GM12878 (cell line): ENCODE data around the gene SACS. TPM values are rescaled to one million over a fixed set of nuclear protein-coding genes. Genes with fewer than 3 reads are reported as not detected.

ENCODE experiments used
- ATAC-seq: fragments of 200-7000 bp; cut with Tn5 transposase; 3 replicates; pipeline ENCODE4 v1.9.1; 2020; ENCODE audit warnings: mild to moderate bottlenecking, moderate library complexity
- BruUV-seq: library from RNA; stranded (reverse); fragments of 400-500 nt; replicated peaks from 2 replicates; lab custom pipeline; 2021; lab: Mats Ljungman, UMichigan
- CTCF ChIA-PET: fragments of 300-600 bp; sonication (Branson Sonifier 250); formaldehyde crosslinking; extraction: SDS; loops from one replicate; lab custom pipeline; 2021; ENCODE audit warnings: inconsistent platforms; lab: Yijun Ruan, JAX
- POLR2A ChIA-PET: fragments of 350-600 bp; formaldehyde crosslinking; extraction: SDS; loops from one replicate; lab custom pipeline; 2021; ENCODE audit warnings: inconsistent platforms; lab: Charles Lee
- RAD21 ChIA-PET: fragments of 300-600 bp; sonication (Branson Sonifier 250); formaldehyde crosslinking; loops from one replicate; lab custom pipeline; 2023; ENCODE audit warnings: antibody characterized with exemption; ENCODE audit not compliant: unreplicated experiment; lab: Charles Lee
- SMC1A ChIA-PET: fragments of 300-600 bp; sonication (Branson Sonifier 250); formaldehyde crosslinking; loops from one replicate; lab custom pipeline; 2023; ENCODE audit not compliant: unreplicated experiment, uncharacterized antibody; lab: Charles Lee
- DNase-seq: peaks from one replicate; pipeline ENCODE4 v3.0.0-alpha.2; 2011; ENCODE audit warnings: low read depth, low spot score
- FAIRE-seq: peaks from 3 replicates; lab custom pipeline; 2011; peaks lifted over from hg19 to GRCh38; lab: Jason Lieb, UNC
- H2AFZ ChIP-seq: 2 replicates; pipeline ENCODE4 v1.6.0; 2011; ENCODE audit warnings: low read depth, low read length, control low read depth; ENCODE audit not compliant: control insufficient read depth
- H3K27ac ChIP-seq: 2 replicates; pipeline ENCODE4 v1.5.1; 2011; ENCODE audit warnings: control low read depth; ENCODE audit not compliant: control insufficient read depth, insufficient read depth
- H3K27me3 ChIP-seq, 2 experiments: replicated peaks in 1 of 2; 2 replicates each; pipeline versions ENCODE4 v1.6.0 to v1.6.1; 2011; ENCODE audit warnings: low read length in 1 of 2; ENCODE audit not compliant: control insufficient read depth in 2 of 2, insufficient read depth in 2 of 2
- H3K36me3 ChIP-seq, 2 experiments: 2 replicates each; pipeline ENCODE4 v1.5.1; 2011; ENCODE audit warnings: low read length in 1 of 2; ENCODE audit not compliant: control insufficient read depth in 2 of 2, insufficient read depth in 2 of 2
- H3K4me1 ChIP-seq: 2 replicates; pipeline ENCODE4 v1.6.1; 2011; ENCODE audit warnings: mild to moderate bottlenecking, low read length, moderate library complexity, mixed read lengths; ENCODE audit not compliant: control insufficient read depth, insufficient read depth
- H3K4me2 ChIP-seq: 2 replicates; pipeline ENCODE4 v1.6.0; 2011; ENCODE audit warnings: control low read depth; ENCODE audit not compliant: control insufficient read depth, insufficient read depth
- H3K4me3 ChIP-seq: fragments of 200-600 bp; sonication (generic); 2 replicates; pipeline ENCODE4 v1.5.1; 2016
- H3K79me2 ChIP-seq: 2 replicates; pipeline ENCODE4 v1.6.0; 2011; ENCODE audit warnings: low read length; ENCODE audit not compliant: control insufficient read depth, insufficient read depth
- H3K9ac ChIP-seq: 2 replicates; pipeline ENCODE4 v1.8.0; 2011; ENCODE audit warnings: low read length, control low read depth, mixed read lengths; ENCODE audit not compliant: control insufficient read depth, insufficient read depth
- H3K9me3 ChIP-seq: replicated peaks from 3 replicates; pipeline ENCODE4 v1.5.1; 2011; ENCODE audit warnings: mild to moderate bottlenecking, low read length; ENCODE audit not compliant: control insufficient read depth, insufficient read depth
- H4K20me1 ChIP-seq: 2 replicates; pipeline ENCODE4 v1.6.0; 2011; ENCODE audit not compliant: control insufficient read depth, insufficient read depth
- CREM ChIP-seq: IDR thresholded peaks from 2 replicates; pipeline ENCODE4 v1.6.1; 2014; ENCODE audit warnings: antibody characterized with exemption, low read depth
- IKZF2 ChIP-seq, 2 experiments: fragments of 450-650 bp; IDR thresholded peaks; 2 replicates each; pipeline ENCODE4 v1.6.1; 2017; ENCODE audit warnings: mild to moderate bottlenecking in 2 of 2, moderate library complexity in 2 of 2
- JUND ChIP-seq: IDR thresholded peaks from 2 replicates; pipeline ENCODE4 v1.6.1; 2012; ENCODE audit warnings: low read depth, mild to moderate bottlenecking, low read length, improper control_type of control experiment, moderate library complexity
- MXI1 ChIP-seq: fragments of 150-350 bp; IDR thresholded peaks from 2 replicates; pipeline ENCODE4 v1.6.1; 2011; ENCODE audit warnings: low read depth, mild to moderate bottlenecking, inconsistent platforms, low read length, improper control_type of control experiment
- NBN ChIP-seq: fragments of 450-650 bp; IDR thresholded peaks from 2 replicates; pipeline ENCODE4 v1.6.1; 2016
- NR2F1 ChIP-seq: fragments of 450-650 bp; conservative IDR thresholded peaks from 2 replicates; pipeline ENCODE4 v1.6.1; 2017; ENCODE audit warnings: mild to moderate bottlenecking
- PAX8 ChIP-seq: fragments of 450-650 bp; IDR thresholded peaks from 2 replicates; pipeline ENCODE4 v1.6.1; 2017; ENCODE audit warnings: mild to moderate bottlenecking, moderate library complexity
- PRDM15 ChIP-seq: fragments of 450-650 bp; formaldehyde crosslinking; IDR thresholded peaks from 2 replicates; pipeline ENCODE4 v1.4.0; 2020; ENCODE audit warnings: mild to moderate bottlenecking, moderate library complexity
- SIN3A ChIP-seq: IDR thresholded peaks from 2 replicates; pipeline ENCODE4 v1.6.1; 2012; ENCODE audit warnings: low read depth, low read length, improper control_type of control experiment
- SMAD1 ChIP-seq: fragments of 450-650 bp; IDR thresholded peaks from 2 replicates; pipeline ENCODE4 v1.6.1; 2018; ENCODE audit warnings: mild to moderate bottlenecking, low read depth; ENCODE audit not compliant: partially characterized antibody
- SP1 ChIP-seq: IDR thresholded peaks from one replicate; pipeline ENCODE4 v1.6.1; 2011; ENCODE audit warnings: low read depth, low read length
- SUZ12 ChIP-seq: fragments of 200-600 bp; sonication (generic); IDR thresholded peaks from one replicate; pipeline ENCODE4 v1.6.1; 2018; ENCODE audit warnings: antibody characterized with exemption, mild to moderate bottlenecking; ENCODE audit not compliant: unreplicated experiment
- TBL1XR1 ChIP-seq: IDR thresholded peaks from 2 replicates; pipeline ENCODE4 v1.6.1; 2012; ENCODE audit warnings: low read depth, low read length, improper control_type of control experiment
- TCF12 ChIP-seq: IDR thresholded peaks from 2 replicates; pipeline ENCODE4 v1.6.1; 2011; ENCODE audit warnings: low read depth, mild to moderate bottlenecking, low read length
- ZNF24 ChIP-seq: fragments of 450-650 bp; IDR thresholded peaks from 2 replicates; pipeline ENCODE4 v1.6.1; 2017; ENCODE audit warnings: antibody characterized with exemption, mild to moderate bottlenecking
- ZNF274 ChIP-seq: IDR thresholded peaks from one replicate; pipeline ENCODE4 v1.8.0; 2011; ENCODE audit not compliant: insufficient read length, insufficient read depth
- ZNF687 ChIP-seq: fragments of 450-650 bp; IDR thresholded peaks from 2 replicates; pipeline ENCODE4 v1.6.1; 2017; ENCODE audit warnings: mild to moderate bottlenecking, moderate library complexity
- WGBS: methylation state at CpG from one replicate; pipeline ENCODE4 v1.1.6; 2016; ENCODE audit warnings: low lambda C conversion rate; ENCODE audit not compliant: insufficient replicate concordance, insufficient coverage; ENCODE audit errors: missing lambda C conversion rate; 5-methylcytosine and 5-hydroxymethylcytosine counted together
- in situ Hi-C: fragments of 300-500 bp; cut with MboI; formaldehyde crosslinking; loops from 9 replicates; pipeline ENCODE4 v1.14.3; 2018; ENCODE audit warnings: mixed read lengths
- intact Hi-C: fragments of 100-400 bp; cut with micrococcal nuclease; formaldehyde crosslinking; loops from one replicate; pipeline ENCODE4 v1.14.2; 2022; ENCODE audit not compliant: unreplicated experiment
- polyA plus RNA-seq, 11 experiments: library from polyadenylated mRNA; depleted of rRNA in 4 of 11; unstranded in 6 of 11; stranded (reverse) in 5 of 11; fragments of >200 nt; fragmentation: Nextera tagmentation in 4 of 11; fragmentation: Illumina TruSeq in 1 of 11; extraction: Ambion mirVana in 4 of 11; extraction: Trizol in 1 of 11; gene quantifications; 1 replicate in 1 of 11; 2 replicates in 10 of 11; pipeline versions ENCODE4 v1.2.1 to v1.2.3, GENCODE V29; 2011 to 2016; ENCODE audit warnings: inconsistent platforms in 2 of 11, missing spikeins in 2 of 11, low read depth in 1 of 11
- total RNA-seq, 4 experiments: library from RNA; depleted of rRNA in 3 of 4; stranded (reverse); fragments of >200 nt in 3 of 4; fragmentation: Illumina TruSeq in 1 of 4; extraction: Trizol in 1 of 4; gene quantifications; 2 replicates each; pipeline versions ENCODE4 v1.2.1 to v1.2.3, GENCODE V29; 2013 to 2021

Gene SACS
- total and polyA plus RNA-seq, 10 of the 15 experiments (the other 5 are each of a cell fraction or from before 2014, with no cell fraction given), result 9.9 to 74.9 (median 22.1) TPM

GRCh38 chr13:23470790-23471614 is 37.5 kb upstream of the SACS start:
- FAIRE-seq (no peak), ATAC-seq (no peak), DNase-seq (no peak)
- in situ Hi-C loops, result no loop called here
- SMC1A ChIA-PET, result no interaction called here
- H3K36me3 ChIP-seq, result no peaks in the 10 kb centered on the region
- no peaks in the 10 kb centered on the region for H3K9me3 ChIP-seq
- peak overlapping the region; percentile 42 for H2AFZ ChIP-seq
- no peak overlapping the region for H3K4me3 ChIP-seq
- 30% methylated on average over 7 of the region's 7 CpGs for WGBS
- no peaks in the 10 kb centered on the region for H3K27me3 ChIP-seq
- RAD21 ChIA-PET, result no interaction called here
- no peak overlapping the region; the same call in 1 of the 2 replicates for H3K4me2 ChIP-seq
- no TSS peak for BruUV-seq
- peaks cover 10% of the 10 kb centered on the region for H3K4me1 ChIP-seq
- POLR2A ChIA-PET, result no interaction called here
- intact Hi-C loops, result no loop called here
- CTCF ChIA-PET, result no interaction called here
- H3K9ac ChIP-seq, result no peak overlapping the region
- no peaks in the 10 kb centered on the region for H3K79me2 ChIP-seq
- H4K20me1 ChIP-seq, result no peaks in the 10 kb centered on the region
- no peak overlapping the region for H3K27ac ChIP-seq
- TF ChIP-seq ZNF24 (no peak), SP1 (no peak), CREM (no peak), NR2F1 (no peak), ZNF274 (no peak), JUND (no peak), NBN (no peak), SUZ12 (no peak), TBL1XR1 (no peak), SMAD1 (no peak), PAX8 (no peak), MXI1 (no peak), ZNF687 (no peak), TCF12 (no peak), IKZF2 (IDR thresholded peaks at IDR 0.05) (no peak), SIN3A (no peak), PRDM15 (CRISPR knock-in tag) (no peak)
